ENCODE results near the gene TMEM88. TPM values are rescaled to one million over a fixed set of nuclear protein-coding genes. Genes with fewer than 3 reads are reported as not detected.

TMEM88 gene
- total RNA-seq, 4 donors from 2014 or later: 6.5 to 41.6 (median 29.6) TPM

- peaks cover 0 to 14% of the 10 kb centered on the region in 2 donors for H3K36me3 ChIP-seq
These were observed 15.5 kb upstream of the TMEM88 start for GRCh38 chr17:7839190-7839875.

GRCh38 chr17:7839876-7840261 lies 15.0 kb upstream of the TMEM88 start:
- ATAC-seq: no peak

More at GRCh38 chr17:7839190-7839875, 15.5 kb upstream of the TMEM88 start:
- H3K27ac ChIP-seq: peak overlapping the region in 3 of 4 donors; percentile 90 to 99 (median 98)
- H3K9me3 ChIP-seq: no peaks in the 10 kb centered on the region
- H3K4me1 ChIP-seq: peaks cover 6 to 83% (median 44%) of the 10 kb centered on the region in 3 donors
- no peaks in the 10 kb centered on the region for H3K27me3 ChIP-seq
- TF ChIP-seq POLR2AphosphoS5 (IDR thresholded peaks at IDR 0.05): no peak
- no peak for TF ChIP-seq POLR2A (IDR thresholded peaks at IDR 0.05)
- TF ChIP-seq EP300 (IDR thresholded peaks at IDR 0.05): no peak
- TF ChIP-seq CTCF (IDR thresholded peaks at IDR 0.05): no peak
- ATAC-seq: no peak
- WGBS, 2 donors (ENCODE audit: low coverage in 1 of 2): 60% methylated on average over 1 of the region's 6 CpGs; no CpG with 5 or more reads in 1 of the 2 donors
- no peak overlapping the region for H3K4me3 ChIP-seq

DNA sequence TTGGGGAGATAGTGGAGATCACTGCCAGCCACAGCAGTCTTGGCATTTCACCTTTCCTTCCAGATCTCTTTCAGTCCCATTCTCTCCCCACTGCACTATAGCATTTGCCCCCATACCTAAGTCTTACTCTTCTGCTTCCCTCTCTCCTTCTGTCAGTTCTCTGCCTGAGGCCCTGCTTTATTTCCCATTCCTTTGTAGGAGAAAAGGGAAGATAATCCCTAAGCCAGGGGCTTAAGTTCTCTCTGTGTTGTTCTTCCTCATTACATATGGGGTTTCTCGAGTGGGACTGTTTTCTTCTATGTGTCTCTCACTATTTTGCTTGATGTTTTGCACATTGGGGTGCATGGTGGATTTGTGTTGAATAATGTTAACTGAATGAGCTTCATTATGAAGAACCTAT lies 14.4 kb upstream of the TMEM88 start:
- no peak for ATAC-seq
- TF ChIP-seq EP300 (IDR thresholded peaks at IDR 0.05): no peak
- TF ChIP-seq CTCF (IDR thresholded peaks at IDR 0.05): no peak
- no peak for TF ChIP-seq POLR2A (IDR thresholded peaks at IDR 0.05)
- TF ChIP-seq POLR2AphosphoS5 (IDR thresholded peaks at IDR 0.05): no peak
- peaks cover 9 to 92% (median 49%) of the 10 kb centered on the region in 3 donors for H3K4me1 ChIP-seq
- H3K36me3 ChIP-seq: peaks cover 0 to 17% of the 10 kb centered on the region in 2 donors
- peak overlapping the region in 3 of 4 donors; percentile 90 to 99 (median 98) for H3K27ac ChIP-seq
- H3K27me3 ChIP-seq: no peaks in the 10 kb centered on the region
- 39% methylated on average over 1 of the region's 1 CpG; no CpG with 5 or more reads in 1 of the 2 donors for WGBS, 2 donors (ENCODE audit: low coverage in 1 of 2)
- no peak overlapping the region for H3K4me3 ChIP-seq
- H3K9me3 ChIP-seq: no peaks in the 10 kb centered on the region

More at GRCh38 chr17:7839876-7840261, 15.0 kb upstream of the TMEM88 start:
- Histone ChIP-seq H3K4me1 (peaks cover 6 to 86% (median 44%) of the 10 kb centered on the region in 3 donors), H3K27me3 (no peaks in the 10 kb centered on the region), H3K27ac (peak overlapping the region in 3 of 4 donors; percentile 90 to 99 (median 98)), H3K4me3 (no peak overlapping the region), H3K36me3 (peaks cover 0 to 14% of the 10 kb centered on the region in 2 donors), H3K9me3 (no peaks in the 10 kb centered on the region)
- TF ChIP-seq EP300 (IDR thresholded peaks at IDR 0.05): no peak
- TF ChIP-seq POLR2AphosphoS5 (IDR thresholded peaks at IDR 0.05): no peak
- TF ChIP-seq CTCF (IDR thresholded peaks at IDR 0.05): no peak
- TF ChIP-seq POLR2A (IDR thresholded peaks at IDR 0.05): no peak
- WGBS, 2 donors (ENCODE audit: low coverage in 1 of 2): 33 to 40% methylated on average over 1 of the region's 2 CpGs

GRCh38 chr17:7840875-7841274 lies 14.0 kb upstream of the TMEM88 start:
- Histone ChIP-seq H3K27ac (peak overlapping the region; percentile 78 to 99 (median 94)), H3K9me3 (no peaks in the 10 kb centered on the region), H3K4me3 (peak overlapping the region in 1 of 2 donors; percentile 84), H3K36me3 (peaks cover 0 to 21% of the 10 kb centered on the region in 2 donors), H3K27me3 (no peaks in the 10 kb centered on the region), H3K4me1 (peaks cover 9 to 93% (median 51%) of the 10 kb centered on the region in 3 donors)
- TF ChIP-seq POLR2AphosphoS5 (IDR thresholded peaks at IDR 0.05) (no peak), EP300 (IDR thresholded peaks at IDR 0.05) (no peak), CTCF (IDR thresholded peaks at IDR 0.05) (no peak), POLR2A (IDR thresholded peaks at IDR 0.05) (no peak)
- ATAC-seq: no peak
- WGBS, 2 donors (ENCODE audit: low coverage in 1 of 2): 83% methylated on average over 1 of the region's 1 CpG; no CpG with 5 or more reads in 1 of the 2 donors

All from gastroesophageal sphincter (tissue), 4 donors.